Measurements from ENCODE around the gene HSPBAP1. TPM values are rescaled to one million over a fixed set of nuclear protein-coding genes. Genes with fewer than 3 reads are reported as not detected.

HSPBAP1 gene
- 9.2 and 12.2 TPM in 2 replicates for total RNA-seq (2014; rRNA removed; shearing (Covaris generic))

- DNase-seq = peak; percentile 89
- H3K36me3 ChIP-seq (replicated peaks; ENCODE audit: control insufficient read depth, insufficient read depth, low read length) = no peaks in the 10 kb centered on the region
- H3K27me3 ChIP-seq (ENCODE audit: control insufficient read depth, insufficient read depth, low read length) = peaks cover 8% of the 10 kb centered on the region
- peak within 1 kb of the TSS; percentile 76 for H3K4me3 ChIP-seq (ENCODE audit: insufficient read depth, low read depth, low read length)
These were observed at the start of gene HSPBAP1 for GRCh38 chr3:122793568-122794416. Gene HSPBAP1 (minus strand): TSS chr3:122793831. CDS start chr3:122793680, 151 bp downstream.

- no peak overlapping the region for H3K4me3 ChIP-seq (ENCODE audit: insufficient read depth, low read depth, low read length)
- no peaks in the 10 kb centered on the region for H3K36me3 ChIP-seq (replicated peaks; ENCODE audit: control insufficient read depth, insufficient read depth, low read length)
- DNase-seq = no peak
- no peaks in the 10 kb centered on the region for H3K27me3 ChIP-seq (ENCODE audit: control insufficient read depth, insufficient read depth, low read length)
These were observed 42.0 kb upstream of the HSPBAP1 start for GRCh38 chr3:122835590-122835989.

GRCh38 chr3:122828281-122828680, 34.6 kb upstream of the HSPBAP1 start:
- Histone ChIP-seq H3K36me3 (replicated peaks; ENCODE audit: control insufficient read depth, insufficient read depth, low read length) (no peaks in the 10 kb centered on the region; the same call in 1 of the 2 replicates), H3K4me3 (ENCODE audit: insufficient read depth, low read depth, low read length) (no peak overlapping the region)
- DNase-seq = no peak

GRCh38 chr3:122826278-122826677, 32.6 kb upstream of the HSPBAP1 start:
- no peaks in the 10 kb centered on the region for H3K27me3 ChIP-seq (ENCODE audit: control insufficient read depth, insufficient read depth, low read length)
- no peak overlapping the region for H3K4me3 ChIP-seq (ENCODE audit: insufficient read depth, low read depth, low read length)
- no peaks in the 10 kb centered on the region; the same call in 1 of the 2 replicates for H3K36me3 ChIP-seq (replicated peaks; ENCODE audit: control insufficient read depth, insufficient read depth, low read length)
- no peak for DNase-seq

More at GRCh38 chr3:122828281-122828680, 34.6 kb upstream of the HSPBAP1 start:
- H3K27me3 ChIP-seq (ENCODE audit: control insufficient read depth, insufficient read depth, low read length) = no peaks in the 10 kb centered on the region

GRCh38 chr3:122825460-122825859, 31.8 kb upstream of the HSPBAP1 start:
- Histone ChIP-seq H3K36me3 (replicated peaks; ENCODE audit: control insufficient read depth, insufficient read depth, low read length) (no peaks in the 10 kb centered on the region; the same call in 1 of the 2 replicates), H3K4me3 (ENCODE audit: insufficient read depth, low read depth, low read length) (no peak overlapping the region), H3K27me3 (ENCODE audit: control insufficient read depth, insufficient read depth, low read length) (no peaks in the 10 kb centered on the region)
- DNase-seq = no peak

- Histone ChIP-seq H3K4me3 (ENCODE audit: insufficient read depth, low read depth, low read length) (no peak overlapping the region), H3K27me3 (ENCODE audit: control insufficient read depth, insufficient read depth, low read length) (no peaks in the 10 kb centered on the region), H3K36me3 (replicated peaks; ENCODE audit: control insufficient read depth, insufficient read depth, low read length) (no peaks in the 10 kb centered on the region; the same call in 1 of the 2 replicates)
- DNase-seq = no peak
These were observed 31.1 kb upstream of the HSPBAP1 start for GRCh38 chr3:122824465-122825381.

- Histone ChIP-seq H3K27me3 (ENCODE audit: control insufficient read depth, insufficient read depth, low read length) (no peaks in the 10 kb centered on the region), H3K4me3 (ENCODE audit: insufficient read depth, low read depth, low read length) (no peak overlapping the region), H3K36me3 (replicated peaks; ENCODE audit: control insufficient read depth, insufficient read depth, low read length) (no peaks in the 10 kb centered on the region)
- DNase-seq = no peak
These were observed 23.0 kb upstream of the HSPBAP1 start for GRCh38 chr3:122816587-122816986.

GRCh38 chr3:122810734-122811133, 17.1 kb upstream of the HSPBAP1 start:
- no peaks in the 10 kb centered on the region for H3K27me3 ChIP-seq (ENCODE audit: control insufficient read depth, insufficient read depth, low read length)
- H3K36me3 ChIP-seq (replicated peaks; ENCODE audit: control insufficient read depth, insufficient read depth, low read length) = 0 out of 2 replicates have a peak, but pooled peaks cover 1% of the 10 kb centered on the region
- no peak for DNase-seq
- H3K4me3 ChIP-seq (ENCODE audit: insufficient read depth, low read depth, low read length) = no peak overlapping the region

- no peak for DNase-seq
- no peak overlapping the region for H3K4me3 ChIP-seq (ENCODE audit: insufficient read depth, low read depth, low read length)
- 0 out of 2 replicates have a peak, but pooled peaks cover 1% of the 10 kb centered on the region for H3K36me3 ChIP-seq (replicated peaks; ENCODE audit: control insufficient read depth, insufficient read depth, low read length)
- H3K27me3 ChIP-seq (ENCODE audit: control insufficient read depth, insufficient read depth, low read length) = no peaks in the 10 kb centered on the region
These were observed 10.3 kb upstream of the HSPBAP1 start for GRCh38 chr3:122803977-122804376.

GRCh38 chr3:122802323-122802722, 8.7 kb upstream of the HSPBAP1 start:
- no peak for DNase-seq
- Histone ChIP-seq H3K27me3 (ENCODE audit: control insufficient read depth, insufficient read depth, low read length) (no peaks in the 10 kb centered on the region), H3K36me3 (replicated peaks; ENCODE audit: control insufficient read depth, insufficient read depth, low read length) (0 out of 2 replicates have a peak, but pooled peaks cover 1% of the 10 kb centered on the region), H3K4me3 (ENCODE audit: insufficient read depth, low read depth, low read length) (no peak overlapping the region)

GRCh38 chr3:122800706-122801237, 7.1 kb upstream of the HSPBAP1 start:
- no peak for DNase-seq
- Histone ChIP-seq H3K4me3 (ENCODE audit: insufficient read depth, low read depth, low read length) (no peak overlapping the region), H3K36me3 (replicated peaks; ENCODE audit: control insufficient read depth, insufficient read depth, low read length) (no peaks in the 10 kb centered on the region), H3K27me3 (ENCODE audit: control insufficient read depth, insufficient read depth, low read length) (peaks cover 5% of the 10 kb centered on the region)

- peaks cover 8% of the 10 kb centered on the region for H3K27me3 ChIP-seq (ENCODE audit: control insufficient read depth, insufficient read depth, low read length)
- H3K36me3 ChIP-seq (replicated peaks; ENCODE audit: control insufficient read depth, insufficient read depth, low read length) = no peaks in the 10 kb centered on the region
- H3K4me3 ChIP-seq (ENCODE audit: insufficient read depth, low read depth, low read length) = no peak overlapping the region
- DNase-seq = no peak
These were observed 6.4 kb upstream of the HSPBAP1 start for GRCh38 chr3:122800031-122800430.

- Histone ChIP-seq H3K36me3 (replicated peaks; ENCODE audit: control insufficient read depth, insufficient read depth, low read length) (no peaks in the 10 kb centered on the region), H3K27me3 (ENCODE audit: control insufficient read depth, insufficient read depth, low read length) (peaks cover 8% of the 10 kb centered on the region), H3K4me3 (ENCODE audit: insufficient read depth, low read depth, low read length) (no peak overlapping the region)
- DNase-seq = no peak
These were observed 5.7 kb upstream of the HSPBAP1 start for GRCh38 chr3:122799322-122799721.

- Histone ChIP-seq H3K36me3 (replicated peaks; ENCODE audit: control insufficient read depth, insufficient read depth, low read length) (no peaks in the 10 kb centered on the region), H3K4me3 (ENCODE audit: insufficient read depth, low read depth, low read length) (no peak overlapping the region), H3K27me3 (ENCODE audit: control insufficient read depth, insufficient read depth, low read length) (peaks cover 8% of the 10 kb centered on the region)
- DNase-seq = no peak
These were observed 3.7 kb upstream of the HSPBAP1 start for GRCh38 chr3:122797291-122797690.

Data from H7 (cell line).